Measurements from ENCODE around the gene DPEP1. TPM values are rescaled to one million over a fixed set of nuclear protein-coding genes. Genes with fewer than 3 reads are reported as not detected.
"Not testable (repeated sequence)": the region's sequence is repeated elsewhere in the genome, so short reads cannot be mapped to it uniquely, and the experiment has no call there.

Gene DPEP1
- total RNA-seq, 2 donors from 2014 or later = 0.16 TPM; not detected in 1

GRCh38 chr16:89667633-89668032, 54.2 kb downstream of the DPEP1 start:
- Histone ChIP-seq H3K4me3 (no peak overlapping the region), H3K27me3 (no peaks in the 10 kb centered on the region), H3K27ac (no peak overlapping the region), H3K9me3 (no peaks in the 10 kb centered on the region), H3K4me1 (no peaks in the 10 kb centered on the region), H3K36me3 (no peaks in the 10 kb centered on the region)
- TF ChIP-seq, protein P1, sequence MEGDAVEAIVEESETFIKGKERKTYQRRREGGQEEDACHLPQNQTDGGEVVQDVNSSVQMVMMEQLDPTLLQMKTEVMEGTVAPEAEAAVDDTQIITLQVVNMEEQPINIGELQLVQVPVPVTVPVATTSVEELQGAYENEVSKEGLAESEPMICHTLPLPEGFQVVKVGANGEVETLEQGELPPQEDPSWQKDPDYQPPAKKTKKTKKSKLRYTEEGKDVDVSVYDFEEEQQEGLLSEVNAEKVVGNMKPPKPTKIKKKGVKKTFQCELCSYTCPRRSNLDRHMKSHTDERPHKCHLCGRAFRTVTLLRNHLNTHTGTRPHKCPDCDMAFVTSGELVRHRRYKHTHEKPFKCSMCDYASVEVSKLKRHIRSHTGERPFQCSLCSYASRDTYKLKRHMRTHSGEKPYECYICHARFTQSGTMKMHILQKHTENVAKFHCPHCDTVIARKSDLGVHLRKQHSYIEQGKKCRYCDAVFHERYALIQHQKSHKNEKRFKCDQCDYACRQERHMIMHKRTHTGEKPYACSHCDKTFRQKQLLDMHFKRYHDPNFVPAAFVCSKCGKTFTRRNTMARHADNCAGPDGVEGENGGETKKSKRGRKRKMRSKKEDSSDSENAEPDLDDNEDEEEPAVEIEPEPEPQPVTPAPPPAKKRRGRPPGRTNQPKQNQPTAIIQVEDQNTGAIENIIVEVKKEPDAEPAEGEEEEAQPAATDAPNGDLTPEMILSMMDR (IDR thresholded peaks at IDR 0.05) = no peak
- DNase-seq (ENCODE audit: low spot score) = no peak

GRCh38 chr16:89668790-89669158, 55.3 kb downstream of the DPEP1 start:
- TF ChIP-seq, protein P1 (IDR thresholded peaks at IDR 0.05) = no peak
- no peaks in the 10 kb centered on the region for H3K27me3 ChIP-seq

DNA sequence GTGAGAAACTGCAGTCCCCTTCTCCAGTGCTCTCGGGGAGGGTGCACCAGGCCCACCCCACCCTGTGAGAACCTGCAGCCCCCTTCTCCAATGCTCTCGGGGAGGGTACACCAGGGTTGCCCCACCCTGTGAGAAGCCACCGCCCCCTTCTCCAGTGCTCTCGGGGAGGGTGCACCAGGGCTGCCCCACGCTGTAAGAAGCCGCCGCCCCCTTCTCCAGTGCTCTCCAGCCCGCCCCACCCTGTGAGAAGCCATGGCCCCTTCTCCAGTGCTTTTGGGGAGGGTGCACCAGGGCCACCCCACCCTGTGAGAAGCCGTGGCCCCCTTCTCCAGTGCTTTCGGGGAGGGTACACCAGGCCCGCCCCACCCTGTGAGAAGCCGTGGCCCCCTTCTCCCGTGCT, 56.3 kb downstream of the DPEP1 start:
- no peaks in the 10 kb centered on the region for H3K36me3 ChIP-seq
- TF ChIP-seq, protein P1 (IDR thresholded peaks at IDR 0.05) = no peak
- no peak for DNase-seq (ENCODE audit: low spot score)
- no peaks in the 10 kb centered on the region for H3K27me3 ChIP-seq
- no peaks in the 10 kb centered on the region for H3K4me1 ChIP-seq
- no peak overlapping the region for H3K4me3 ChIP-seq
- no peaks in the 10 kb centered on the region for H3K9me3 ChIP-seq
- no peak overlapping the region for H3K27ac ChIP-seq

More at GRCh38 chr16:89668790-89669158, 55.3 kb downstream of the DPEP1 start:
- Histone ChIP-seq H3K4me1 (no peaks in the 10 kb centered on the region), H3K4me3 (no peak overlapping the region), H3K27ac (no peak overlapping the region), H3K9me3 (no peaks in the 10 kb centered on the region), H3K36me3 (no peaks in the 10 kb centered on the region)
- DNase-seq (ENCODE audit: low spot score) = no peak

DNA sequence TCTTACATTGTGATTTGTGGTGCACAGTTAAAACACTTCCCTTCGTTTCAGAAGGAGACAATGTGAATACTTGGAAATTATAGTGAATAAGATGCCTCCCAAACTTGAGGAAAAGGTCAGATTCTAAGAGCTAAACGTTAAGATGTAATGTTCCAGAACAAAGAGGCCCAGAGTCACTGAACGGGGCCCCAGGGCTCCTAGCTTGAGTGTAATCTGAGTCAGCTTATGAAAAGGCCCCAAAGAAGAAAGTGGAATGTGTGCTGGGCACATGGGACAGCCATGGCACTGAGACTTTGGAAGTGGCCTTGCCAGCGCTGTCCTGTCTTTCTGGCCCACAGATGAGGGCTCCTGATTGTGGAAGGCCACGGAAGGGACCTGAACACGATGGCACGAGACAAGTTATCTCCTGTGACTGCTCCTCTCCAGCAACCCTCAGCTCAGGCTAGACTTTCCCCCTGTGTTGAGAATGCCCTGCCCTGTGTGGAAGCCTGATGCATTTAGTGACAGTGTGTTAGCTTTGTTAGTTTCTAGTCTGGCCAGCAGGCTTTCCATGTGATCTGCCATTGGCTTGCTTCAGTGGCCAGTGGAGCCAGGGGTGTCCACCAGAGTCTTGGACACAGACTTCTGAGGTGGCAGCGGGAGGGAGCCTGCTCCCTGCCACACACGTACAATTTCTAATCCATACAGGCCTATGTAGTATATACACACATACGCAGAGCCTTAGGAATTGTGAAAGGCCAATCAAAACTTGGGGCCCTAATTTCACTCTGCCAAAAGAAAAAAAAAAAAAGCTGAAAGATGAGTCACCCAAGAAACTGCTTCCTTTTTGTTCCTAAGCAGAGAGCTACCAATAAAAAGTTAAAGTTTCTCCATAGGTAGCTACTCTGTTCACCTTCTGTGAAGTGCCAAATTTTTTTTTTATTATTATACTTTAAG, 57.3 kb downstream of the DPEP1 start:
- H3K27me3 ChIP-seq = no peaks in the 10 kb centered on the region
- H3K9me3 ChIP-seq = no peaks in the 10 kb centered on the region
- no peaks in the 10 kb centered on the region for H3K4me1 ChIP-seq
- H3K27ac ChIP-seq = no peak overlapping the region
- DNase-seq (ENCODE audit: low spot score) = no peak
- H3K36me3 ChIP-seq = no peaks in the 10 kb centered on the region
- TF ChIP-seq, protein P1 (IDR thresholded peaks at IDR 0.05) = no peak
- H3K4me3 ChIP-seq = no peak overlapping the region

GRCh38 chr16:89671565-89671964, 58.1 kb downstream of the DPEP1 start:
- H3K27ac ChIP-seq; H3K36me3 ChIP-seq; DNase-seq (ENCODE audit: low spot score); H3K27me3 ChIP-seq; H3K9me3 ChIP-seq; H3K4me3 ChIP-seq; H3K4me1 ChIP-seq: not testable (repeated sequence)

- H3K27me3 ChIP-seq = no peaks in the 10 kb centered on the region
- TF ChIP-seq, protein P1 (IDR thresholded peaks at IDR 0.05) = no peak
- DNase-seq (ENCODE audit: low spot score) = no peak
- H3K36me3 ChIP-seq = no peaks in the 10 kb centered on the region
- H3K4me3 ChIP-seq = no peak overlapping the region
- no peaks in the 10 kb centered on the region for H3K4me1 ChIP-seq
- no peak overlapping the region for H3K27ac ChIP-seq
- no peaks in the 10 kb centered on the region for H3K9me3 ChIP-seq
Measured at GRCh38 chr16:89672177-89672941, 58.9 kb downstream of the DPEP1 start.
